Cardiac muscle cell (in vitro differentiated cells and primary cell): ENCODE data around the gene GABBR2. TPM values are rescaled to one million over a fixed set of nuclear protein-coding genes. Genes with fewer than 3 reads are reported as not detected.
"Not testable (repeated sequence)": the region's sequence is repeated elsewhere in the genome, so short reads cannot be mapped to it uniquely, and the experiment has no call there.

Source experiments
- DNase-seq, 2 donors: peaks; one replicate each; pipeline versions ENCODE4 v3.0.0 to v3.0.0-alpha.2; 2010 to 2017; ENCODE audit warnings: low read depth in 1 of 2, low spot score in 1 of 2
- H3K27ac ChIP-seq: fragments of 200-600 bp; sonication (generic); 2 replicates; pipeline ENCODE4 v1.5.1; 2016
- H3K27me3 ChIP-seq: fragments of 200-600 bp; sonication (generic); 2 replicates; pipeline ENCODE4 v1.6.0; 2016; ENCODE audit warnings: control low read depth
- H3K36me3 ChIP-seq: fragments of 200-600 bp; sonication (generic); 2 replicates; pipeline ENCODE4 v1.5.1; 2016; ENCODE audit warnings: control low read depth
- H3K4me1 ChIP-seq: fragments of 200-600 bp; sonication (generic); 2 replicates; pipeline ENCODE4 v1.8.1; 2017; ENCODE audit warnings: low read depth, mild to moderate bottlenecking, mixed run types
- H3K4me3 ChIP-seq: fragments of 200-600 bp; sonication (generic); 2 replicates; pipeline ENCODE4 v1.5.1; 2016; ENCODE audit warnings: mild to moderate bottlenecking
- H3K9me3 ChIP-seq: fragments of 200-600 bp; sonication (generic); 2 replicates; pipeline ENCODE4 v1.5.1; 2017; ENCODE audit warnings: low read depth, mild to moderate bottlenecking, control low read depth
- polyA plus RNA-seq: library from polyadenylated mRNA; unstranded; fragments of >200 nt; fragmentation: Nextera tagmentation; extraction: Ambion mirVana; gene quantifications from 2 replicates; pipeline ENCODE4 v1.2.1, GENCODE V29; 2016
- total RNA-seq: library from RNA; depleted of rRNA; stranded (reverse); fragments of >200 nt; gene quantifications from 2 replicates; pipeline ENCODE4 v1.2.3, GENCODE V29; 2016
- TF ChIP-seq, protein P1 (sequence below): IDR thresholded peaks from 2 replicates; pipeline ENCODE4 v1.5.1; 2012; ENCODE audit warnings: low read depth, mild to moderate bottlenecking, low read length

Gene GABBR2
- total and polyA plus RNA-seq, 2 experiments from 2014 or later = 0.06 TPM; not detected in 1

DNA sequence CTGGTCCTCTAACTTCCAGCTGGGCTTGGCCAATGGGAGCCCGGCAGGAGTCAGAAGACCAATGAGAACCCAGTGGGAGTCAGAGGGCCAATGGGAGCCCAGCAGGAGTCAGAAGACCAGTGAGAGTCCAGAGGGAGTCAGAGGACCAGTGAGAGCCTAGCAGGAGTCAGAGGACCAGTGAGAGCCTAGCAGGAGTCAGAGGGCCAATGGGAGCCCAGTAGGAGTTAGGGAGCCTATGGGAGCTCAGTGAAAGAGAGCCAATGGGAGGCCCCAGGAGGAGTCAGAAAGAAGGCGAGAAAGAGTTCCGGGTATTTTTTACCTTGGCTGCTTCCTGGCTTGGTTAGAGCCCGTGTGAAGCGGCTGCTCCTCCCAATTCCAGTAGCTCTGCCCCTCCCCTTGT is 191.0 kb downstream of the GABBR2 start:
- Histone ChIP-seq H3K9me3 (no peaks in the 10 kb centered on the region), H3K4me3 (no peak overlapping the region), H3K36me3 (no peaks in the 10 kb centered on the region), H3K4me1 (no peaks in the 10 kb centered on the region), H3K27me3 (no peaks in the 10 kb centered on the region), H3K27ac (no peak overlapping the region)
- DNase-seq = no peak
- TF ChIP-seq, protein P1, sequence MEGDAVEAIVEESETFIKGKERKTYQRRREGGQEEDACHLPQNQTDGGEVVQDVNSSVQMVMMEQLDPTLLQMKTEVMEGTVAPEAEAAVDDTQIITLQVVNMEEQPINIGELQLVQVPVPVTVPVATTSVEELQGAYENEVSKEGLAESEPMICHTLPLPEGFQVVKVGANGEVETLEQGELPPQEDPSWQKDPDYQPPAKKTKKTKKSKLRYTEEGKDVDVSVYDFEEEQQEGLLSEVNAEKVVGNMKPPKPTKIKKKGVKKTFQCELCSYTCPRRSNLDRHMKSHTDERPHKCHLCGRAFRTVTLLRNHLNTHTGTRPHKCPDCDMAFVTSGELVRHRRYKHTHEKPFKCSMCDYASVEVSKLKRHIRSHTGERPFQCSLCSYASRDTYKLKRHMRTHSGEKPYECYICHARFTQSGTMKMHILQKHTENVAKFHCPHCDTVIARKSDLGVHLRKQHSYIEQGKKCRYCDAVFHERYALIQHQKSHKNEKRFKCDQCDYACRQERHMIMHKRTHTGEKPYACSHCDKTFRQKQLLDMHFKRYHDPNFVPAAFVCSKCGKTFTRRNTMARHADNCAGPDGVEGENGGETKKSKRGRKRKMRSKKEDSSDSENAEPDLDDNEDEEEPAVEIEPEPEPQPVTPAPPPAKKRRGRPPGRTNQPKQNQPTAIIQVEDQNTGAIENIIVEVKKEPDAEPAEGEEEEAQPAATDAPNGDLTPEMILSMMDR = no peak

GRCh38 chr9:98516897-98517503 is 191.7 kb downstream of the GABBR2 start:
- TF ChIP-seq, protein P1 = no peak
- Histone ChIP-seq H3K27ac (no peak overlapping the region), H3K9me3 (no peaks in the 10 kb centered on the region), H3K4me1 (no peaks in the 10 kb centered on the region), H3K27me3 (no peaks in the 10 kb centered on the region), H3K4me3 (no peak overlapping the region), H3K36me3 (no peaks in the 10 kb centered on the region)
- DNase-seq = no peak

GRCh38 chr9:98516205-98516896 is 192.4 kb downstream of the GABBR2 start:
- DNase-seq = no peak
- no peaks in the 10 kb centered on the region for H3K9me3 ChIP-seq
- H3K36me3 ChIP-seq = no peaks in the 10 kb centered on the region
- TF ChIP-seq, protein P1 = no peak
- H3K4me3 ChIP-seq = no peak overlapping the region
- H3K27me3 ChIP-seq = no peaks in the 10 kb centered on the region
- H3K27ac ChIP-seq = no peak overlapping the region
- no peaks in the 10 kb centered on the region for H3K4me1 ChIP-seq

DNA sequence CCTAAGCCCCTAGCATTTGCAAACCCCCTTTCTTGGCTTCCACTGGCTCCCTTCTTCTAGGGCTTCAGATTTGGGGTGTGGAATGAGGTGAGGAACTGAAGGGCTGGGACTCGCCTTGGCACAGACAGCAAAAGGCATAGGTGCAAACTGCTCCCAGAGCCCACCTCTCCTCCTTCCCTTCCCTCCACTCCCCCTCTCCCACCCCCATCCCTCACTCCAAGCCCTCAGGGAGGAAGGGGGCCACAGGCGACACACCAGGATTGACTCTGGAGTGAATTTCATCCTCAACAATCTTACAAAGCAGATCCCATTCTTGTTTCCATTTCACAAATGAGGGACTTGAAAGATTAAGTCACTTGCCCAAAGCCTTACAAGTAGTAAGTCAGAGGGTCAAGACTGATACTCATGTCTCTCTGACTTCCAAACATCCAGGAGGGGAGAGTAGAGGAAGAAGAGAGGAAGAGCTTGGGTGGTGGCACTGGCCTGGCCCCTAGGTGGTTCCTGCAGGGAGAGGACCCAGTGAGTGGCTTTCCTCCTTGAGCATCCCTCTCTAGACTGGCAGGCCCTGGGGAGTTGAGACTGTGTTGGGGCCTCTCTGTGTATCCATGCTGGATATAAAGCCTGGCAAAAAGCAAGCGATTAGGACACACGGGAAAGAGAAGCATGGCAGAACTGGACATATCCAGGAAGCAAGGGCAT is 193.1 kb downstream of the GABBR2 start:
- Histone ChIP-seq H3K27me3 (no peaks in the 10 kb centered on the region), H3K4me1 (no peaks in the 10 kb centered on the region), H3K9me3 (no peaks in the 10 kb centered on the region), H3K27ac (no peak overlapping the region), H3K36me3 (no peaks in the 10 kb centered on the region), H3K4me3 (no peak overlapping the region)
- DNase-seq = no peak
- TF ChIP-seq, protein P1 = no peak

DNA sequence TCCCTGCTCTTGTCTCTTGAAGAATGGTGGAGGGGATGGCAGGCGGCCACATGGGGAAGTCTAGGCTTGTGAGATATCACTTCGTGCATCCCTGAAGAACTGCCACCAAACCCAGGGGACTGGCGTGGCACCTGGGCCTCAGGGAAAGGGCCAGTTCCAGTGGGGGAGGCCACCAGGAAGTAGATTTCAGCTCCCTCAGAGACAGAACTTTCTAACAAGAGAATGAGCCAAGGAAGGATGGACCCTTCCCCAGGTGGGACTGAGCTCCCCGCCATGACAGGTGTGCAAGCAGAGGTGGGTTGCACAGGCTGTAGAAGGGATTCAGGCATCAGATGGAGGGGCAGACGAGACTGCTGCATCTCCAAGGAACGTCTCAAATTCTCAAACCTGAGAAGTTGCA is 193.9 kb downstream of the GABBR2 start:
- DNase-seq = no peak

GRCh38 chr9:98508217-98508919 is 200.4 kb downstream of the GABBR2 start:
- not testable (repeated sequence) for H3K4me3 ChIP-seq, H3K9me3 ChIP-seq, H3K36me3 ChIP-seq, H3K27ac ChIP-seq, DNase-seq, H3K27me3 ChIP-seq, H3K4me1 ChIP-seq

More for the DNA sequence above, 193.9 kb downstream of the GABBR2 start:
- Histone ChIP-seq H3K4me3 (no peak overlapping the region), H3K36me3 (no peaks in the 10 kb centered on the region), H3K9me3 (no peaks in the 10 kb centered on the region), H3K27me3 (no peaks in the 10 kb centered on the region), H3K27ac (no peak overlapping the region), H3K4me1 (no peaks in the 10 kb centered on the region)
- TF ChIP-seq, protein P1 = no peak
